Measurements from ENCODE around the gene SLC46A2. TPM values are rescaled to one million over a fixed set of nuclear protein-coding genes. Genes with fewer than 3 reads are reported as not detected.

The SLC46A2 gene
- total RNA-seq, 1 donor from 2014 or later: not detected

DNA sequence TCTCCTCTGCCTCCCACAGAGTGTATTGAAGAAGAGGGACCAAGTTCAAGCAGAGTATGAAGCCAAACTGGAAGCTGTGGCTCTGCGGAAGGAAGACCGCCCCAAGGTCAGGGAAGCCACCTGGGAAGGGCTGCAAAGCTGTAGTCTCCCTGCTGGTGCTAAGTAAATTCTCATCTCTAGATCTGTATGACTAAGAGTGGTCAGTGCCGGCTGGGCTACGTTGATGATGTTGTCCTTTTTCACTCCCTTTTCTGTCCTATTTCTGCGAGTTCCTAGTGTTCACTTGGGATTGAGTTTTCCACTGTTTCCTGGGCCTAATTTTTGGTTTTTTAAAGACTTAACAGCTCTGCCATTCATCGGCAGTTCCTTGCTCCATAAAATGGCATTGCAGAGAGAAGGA, 39.8 kb downstream of the SLC46A2 start:
- H3K27me3 Mint-ChIP-seq: peaks cover 8% of the 10 kb centered on the region
- H3K9me3 Mint-ChIP-seq (ENCODE audit: low read depth): no peaks in the 10 kb centered on the region
- peaks cover under 1% of the 10 kb centered on the region for H3K4me1 Mint-ChIP-seq (ENCODE audit: low read depth)
- H3K27ac Mint-ChIP-seq: no peak overlapping the region
- H3K36me3 Mint-ChIP-seq (ENCODE audit: insufficient read depth): peaks cover 6% of the 10 kb centered on the region
- no peak overlapping the region for H3K4me3 Mint-ChIP-seq (ENCODE audit: low read depth)
- TF ChIP-seq, protein P1, sequence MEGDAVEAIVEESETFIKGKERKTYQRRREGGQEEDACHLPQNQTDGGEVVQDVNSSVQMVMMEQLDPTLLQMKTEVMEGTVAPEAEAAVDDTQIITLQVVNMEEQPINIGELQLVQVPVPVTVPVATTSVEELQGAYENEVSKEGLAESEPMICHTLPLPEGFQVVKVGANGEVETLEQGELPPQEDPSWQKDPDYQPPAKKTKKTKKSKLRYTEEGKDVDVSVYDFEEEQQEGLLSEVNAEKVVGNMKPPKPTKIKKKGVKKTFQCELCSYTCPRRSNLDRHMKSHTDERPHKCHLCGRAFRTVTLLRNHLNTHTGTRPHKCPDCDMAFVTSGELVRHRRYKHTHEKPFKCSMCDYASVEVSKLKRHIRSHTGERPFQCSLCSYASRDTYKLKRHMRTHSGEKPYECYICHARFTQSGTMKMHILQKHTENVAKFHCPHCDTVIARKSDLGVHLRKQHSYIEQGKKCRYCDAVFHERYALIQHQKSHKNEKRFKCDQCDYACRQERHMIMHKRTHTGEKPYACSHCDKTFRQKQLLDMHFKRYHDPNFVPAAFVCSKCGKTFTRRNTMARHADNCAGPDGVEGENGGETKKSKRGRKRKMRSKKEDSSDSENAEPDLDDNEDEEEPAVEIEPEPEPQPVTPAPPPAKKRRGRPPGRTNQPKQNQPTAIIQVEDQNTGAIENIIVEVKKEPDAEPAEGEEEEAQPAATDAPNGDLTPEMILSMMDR (IDR thresholded peaks at IDR 0.05; ENCODE audit: unreplicated experiment): no peak
- DNase-seq (ENCODE audit: low spot score, unreplicated experiment): no peak

DNA sequence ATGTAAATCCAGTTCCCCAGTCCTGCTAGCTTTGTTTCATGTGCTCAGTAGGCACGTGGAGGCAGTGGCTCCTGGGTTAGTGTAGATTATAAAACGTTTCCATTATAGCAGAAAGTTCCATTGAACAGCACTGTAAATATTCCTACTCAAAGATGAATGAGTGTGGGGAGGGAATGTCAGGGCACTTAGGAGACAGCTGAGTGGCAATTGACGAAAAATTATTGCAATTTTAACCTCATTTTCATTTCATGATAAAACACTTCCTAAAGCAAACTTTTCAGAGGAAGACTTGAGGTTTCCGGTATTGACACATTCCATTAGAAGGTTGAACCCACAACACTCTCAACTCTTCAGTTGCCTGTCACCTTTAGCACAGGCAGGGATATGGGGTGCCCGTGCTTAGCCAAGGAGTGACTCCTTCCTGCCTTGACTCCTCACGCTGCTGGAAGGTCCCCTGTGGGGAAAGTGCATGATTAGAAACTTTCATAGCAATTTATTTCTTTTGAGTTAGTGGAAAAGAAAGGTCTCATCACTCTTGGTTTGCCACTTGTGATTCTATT, 41.2 kb downstream of the SLC46A2 start:
- Mint-ChIP-seq H3K4me3 (ENCODE audit: low read depth) (no peak overlapping the region), H3K27ac (no peak overlapping the region), H3K4me1 (ENCODE audit: low read depth) (no peaks in the 10 kb centered on the region), H3K36me3 (ENCODE audit: insufficient read depth) (peaks cover 9% of the 10 kb centered on the region), H3K9me3 (ENCODE audit: low read depth) (no peaks in the 10 kb centered on the region), H3K27me3 (no peaks in the 10 kb centered on the region)
- TF ChIP-seq, protein P1 (IDR thresholded peaks at IDR 0.05; ENCODE audit: unreplicated experiment): no peak
- no peak for DNase-seq (ENCODE audit: low spot score, unreplicated experiment)

DNA sequence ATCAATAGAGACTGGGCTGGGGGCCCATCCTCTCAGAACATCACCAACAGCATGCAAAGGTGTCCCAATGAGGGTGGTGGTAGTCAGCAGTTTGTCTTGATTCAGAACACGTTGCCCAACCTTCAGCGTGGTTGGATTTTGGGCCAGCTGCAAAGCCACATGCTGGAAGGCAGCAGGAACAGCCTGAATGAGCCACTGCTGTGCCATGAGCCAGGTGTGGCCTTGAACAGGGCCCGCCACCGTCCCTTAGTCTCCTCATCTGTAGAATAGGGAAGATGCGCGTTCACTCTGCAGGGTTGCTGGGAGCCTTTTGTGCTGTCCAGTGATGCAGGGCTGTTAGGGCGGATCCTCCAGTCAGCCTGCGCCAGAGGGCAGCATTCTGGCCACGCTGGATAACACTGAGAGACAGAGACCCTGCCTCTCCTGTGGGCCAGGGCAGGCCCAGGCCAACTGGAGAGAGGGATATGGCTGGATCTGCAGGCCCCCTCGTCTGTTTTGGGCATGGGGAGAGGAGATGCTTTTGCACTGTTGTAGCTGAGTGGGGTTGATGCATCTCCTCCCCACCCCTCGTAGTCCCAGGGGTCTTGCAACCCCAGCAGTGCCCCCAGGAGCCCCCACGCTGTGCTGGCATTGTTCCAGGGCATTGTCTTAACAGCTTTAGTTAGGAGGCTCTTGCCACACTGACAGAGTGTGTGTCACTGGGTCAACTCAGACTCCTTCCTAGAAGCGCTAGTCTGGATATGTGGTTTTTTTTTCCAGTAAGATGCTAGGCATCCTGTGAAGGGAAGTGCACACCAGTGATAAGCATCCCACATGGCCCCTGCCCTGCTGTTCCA, 42.1 kb downstream of the SLC46A2 start:
- H3K27ac Mint-ChIP-seq: no peak overlapping the region
- peaks cover 8% of the 10 kb centered on the region for H3K36me3 Mint-ChIP-seq (ENCODE audit: insufficient read depth)
- no peaks in the 10 kb centered on the region for H3K9me3 Mint-ChIP-seq (ENCODE audit: low read depth)
- H3K27me3 Mint-ChIP-seq: no peaks in the 10 kb centered on the region
- H3K4me1 Mint-ChIP-seq (ENCODE audit: low read depth): no peaks in the 10 kb centered on the region
- TF ChIP-seq, protein P1 (IDR thresholded peaks at IDR 0.05; ENCODE audit: unreplicated experiment): no peak
- no peak overlapping the region for H3K4me3 Mint-ChIP-seq (ENCODE audit: low read depth)
- no peak for DNase-seq (ENCODE audit: low spot score, unreplicated experiment)

DNA sequence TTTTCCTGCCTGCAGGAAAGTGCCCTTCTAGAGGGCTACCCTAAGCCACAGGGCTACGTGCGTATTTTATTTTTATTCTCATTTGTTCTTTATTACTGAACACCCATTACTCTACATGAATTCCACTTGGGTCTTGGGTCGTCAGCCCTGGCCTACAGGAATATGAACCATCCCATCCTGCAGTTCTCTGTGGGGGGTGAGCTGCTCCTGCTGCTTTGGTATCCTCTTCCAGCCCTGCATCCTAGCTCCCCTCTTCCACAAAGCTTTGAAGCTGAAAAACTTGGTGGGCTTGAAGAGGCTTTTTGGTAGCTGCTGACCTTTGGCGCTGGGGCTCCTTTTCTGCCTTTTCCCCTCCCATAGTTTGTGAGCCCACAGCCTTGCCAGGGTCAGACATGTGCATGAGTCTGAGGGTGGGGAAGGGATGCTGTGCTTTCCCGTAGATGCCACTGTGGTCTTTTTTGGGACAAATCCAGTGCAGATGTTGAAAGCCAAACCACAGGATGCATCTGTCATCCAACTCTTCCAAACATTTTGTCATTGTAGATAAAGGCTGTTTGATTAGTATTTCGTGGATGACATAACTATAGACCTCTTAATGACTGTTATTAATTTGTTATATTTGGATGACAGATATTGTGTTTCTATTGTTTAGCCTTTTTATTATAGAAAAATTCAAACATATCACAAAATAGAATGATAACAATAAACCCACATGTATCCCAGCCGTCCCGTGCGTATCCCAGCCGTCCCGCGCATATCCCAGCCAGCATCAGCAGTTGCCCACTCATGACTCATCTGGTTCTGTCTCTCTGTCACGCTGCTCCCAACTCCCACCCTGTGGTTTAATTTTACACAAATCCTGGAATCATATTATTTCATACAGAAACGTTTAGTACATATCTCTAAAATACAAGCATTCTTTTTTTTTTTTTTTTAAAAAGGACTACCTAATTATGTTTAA, 43.9 kb downstream of the SLC46A2 start:
- H3K36me3 Mint-ChIP-seq (ENCODE audit: insufficient read depth): peaks cover 8% of the 10 kb centered on the region
- DNase-seq (ENCODE audit: low spot score, unreplicated experiment): no peak
- H3K27me3 Mint-ChIP-seq: no peaks in the 10 kb centered on the region
- no peak overlapping the region for H3K27ac Mint-ChIP-seq
- H3K4me1 Mint-ChIP-seq (ENCODE audit: low read depth): peaks cover 5% of the 10 kb centered on the region
- H3K4me3 Mint-ChIP-seq (ENCODE audit: low read depth): no peak overlapping the region
- TF ChIP-seq, protein P1 (IDR thresholded peaks at IDR 0.05; ENCODE audit: unreplicated experiment): no peak
- no peaks in the 10 kb centered on the region for H3K9me3 Mint-ChIP-seq (ENCODE audit: low read depth)
